Measurements from ENCODE around the gene PIP5K1C.

The PIP5K1C gene, protein sequence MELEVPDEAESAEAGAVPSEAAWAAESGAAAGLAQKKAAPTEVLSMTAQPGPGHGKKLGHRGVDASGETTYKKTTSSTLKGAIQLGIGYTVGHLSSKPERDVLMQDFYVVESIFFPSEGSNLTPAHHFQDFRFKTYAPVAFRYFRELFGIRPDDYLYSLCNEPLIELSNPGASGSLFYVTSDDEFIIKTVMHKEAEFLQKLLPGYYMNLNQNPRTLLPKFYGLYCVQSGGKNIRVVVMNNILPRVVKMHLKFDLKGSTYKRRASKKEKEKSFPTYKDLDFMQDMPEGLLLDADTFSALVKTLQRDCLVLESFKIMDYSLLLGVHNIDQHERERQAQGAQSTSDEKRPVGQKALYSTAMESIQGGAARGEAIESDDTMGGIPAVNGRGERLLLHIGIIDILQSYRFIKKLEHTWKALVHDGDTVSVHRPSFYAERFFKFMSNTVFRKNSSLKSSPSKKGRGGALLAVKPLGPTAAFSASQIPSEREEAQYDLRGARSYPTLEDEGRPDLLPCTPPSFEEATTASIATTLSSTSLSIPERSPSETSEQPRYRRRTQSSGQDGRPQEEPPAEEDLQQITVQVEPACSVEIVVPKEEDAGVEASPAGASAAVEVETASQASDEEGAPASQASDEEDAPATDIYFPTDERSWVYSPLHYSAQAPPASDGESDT

DNA sequence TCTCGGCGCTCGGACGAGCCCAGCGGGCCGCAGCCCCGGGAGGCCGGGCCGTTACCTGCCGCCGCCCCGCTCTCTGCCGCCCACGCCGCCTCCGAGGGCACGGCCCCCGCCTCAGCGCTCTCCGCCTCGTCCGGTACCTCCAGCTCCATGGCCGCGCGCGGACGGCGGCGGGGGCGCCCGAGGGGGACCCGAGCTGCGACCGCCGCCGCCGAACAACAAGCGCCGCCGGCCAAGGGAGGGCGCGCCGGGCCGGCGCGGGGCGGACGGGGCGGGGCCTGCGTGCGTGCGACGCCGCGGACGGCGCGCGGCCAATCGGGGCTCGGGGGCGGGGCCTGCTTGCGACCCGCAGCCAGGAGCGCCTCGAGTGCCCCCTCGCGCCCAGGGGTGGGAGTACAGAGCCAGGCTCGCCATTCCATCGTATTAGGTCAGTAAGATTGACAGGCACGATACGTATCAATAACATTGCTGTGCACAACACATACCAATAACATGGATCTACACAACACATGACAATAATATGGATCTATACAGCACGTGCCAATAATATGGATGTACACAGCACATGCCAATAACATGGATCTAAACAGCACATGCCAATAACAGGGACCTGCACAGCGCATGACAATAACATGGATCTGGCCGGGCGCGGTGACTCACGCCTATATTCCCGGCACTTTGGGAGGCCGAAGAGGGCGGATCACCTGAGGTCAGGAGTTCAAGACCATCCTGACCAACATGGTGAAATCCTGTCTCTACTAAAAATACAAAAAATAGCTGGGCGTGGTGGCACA, at the start of gene PIP5K1C:
PIP5K1C (minus strand) TSS at position 227 of the 791 bp plus-strand sequence; CDS start at position 149, 78 bp downstream.
- DNase-seq (ENCODE audit: low read depth), result peak; percentile 87
- TF ChIP-seq, protein P1, sequence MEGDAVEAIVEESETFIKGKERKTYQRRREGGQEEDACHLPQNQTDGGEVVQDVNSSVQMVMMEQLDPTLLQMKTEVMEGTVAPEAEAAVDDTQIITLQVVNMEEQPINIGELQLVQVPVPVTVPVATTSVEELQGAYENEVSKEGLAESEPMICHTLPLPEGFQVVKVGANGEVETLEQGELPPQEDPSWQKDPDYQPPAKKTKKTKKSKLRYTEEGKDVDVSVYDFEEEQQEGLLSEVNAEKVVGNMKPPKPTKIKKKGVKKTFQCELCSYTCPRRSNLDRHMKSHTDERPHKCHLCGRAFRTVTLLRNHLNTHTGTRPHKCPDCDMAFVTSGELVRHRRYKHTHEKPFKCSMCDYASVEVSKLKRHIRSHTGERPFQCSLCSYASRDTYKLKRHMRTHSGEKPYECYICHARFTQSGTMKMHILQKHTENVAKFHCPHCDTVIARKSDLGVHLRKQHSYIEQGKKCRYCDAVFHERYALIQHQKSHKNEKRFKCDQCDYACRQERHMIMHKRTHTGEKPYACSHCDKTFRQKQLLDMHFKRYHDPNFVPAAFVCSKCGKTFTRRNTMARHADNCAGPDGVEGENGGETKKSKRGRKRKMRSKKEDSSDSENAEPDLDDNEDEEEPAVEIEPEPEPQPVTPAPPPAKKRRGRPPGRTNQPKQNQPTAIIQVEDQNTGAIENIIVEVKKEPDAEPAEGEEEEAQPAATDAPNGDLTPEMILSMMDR (conservative IDR thresholded peaks at IDR 0.05; ENCODE audit: low read depth, low read length), result peak; percentile 72

DNA sequence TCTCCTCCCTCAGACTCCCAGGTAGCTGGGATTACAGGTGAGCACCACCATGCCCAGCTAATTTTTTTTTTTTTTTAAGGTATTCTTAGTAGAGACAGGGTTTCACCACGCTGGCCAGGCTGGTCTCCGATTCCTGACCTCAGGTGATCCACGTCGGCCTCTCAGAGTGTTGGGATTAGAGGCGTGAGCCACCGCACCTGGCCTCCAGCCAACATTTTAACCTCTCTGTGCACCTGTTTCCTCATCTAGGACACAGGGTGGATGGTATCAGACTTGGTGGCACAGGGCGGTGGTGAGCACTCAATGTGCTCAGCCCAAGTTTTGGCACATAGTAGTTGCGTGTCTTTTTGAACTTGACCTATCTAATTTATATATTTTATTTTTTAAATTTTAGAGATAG, 48.7 kb upstream of the PIP5K1C start:
- no peak for DNase-seq (ENCODE audit: low read depth)
- TF ChIP-seq, protein P1 (conservative IDR thresholded peaks at IDR 0.05; ENCODE audit: low read depth, low read length), result no peak
- no peak overlapping the region for H3K4me3 ChIP-seq (ENCODE audit: low read depth, low read length)

More for the DNA sequence above, at the start of gene PIP5K1C:
- H3K4me3 ChIP-seq (ENCODE audit: low read depth, low read length), result peak within 1 kb of the TSS; percentile 84

DNA sequence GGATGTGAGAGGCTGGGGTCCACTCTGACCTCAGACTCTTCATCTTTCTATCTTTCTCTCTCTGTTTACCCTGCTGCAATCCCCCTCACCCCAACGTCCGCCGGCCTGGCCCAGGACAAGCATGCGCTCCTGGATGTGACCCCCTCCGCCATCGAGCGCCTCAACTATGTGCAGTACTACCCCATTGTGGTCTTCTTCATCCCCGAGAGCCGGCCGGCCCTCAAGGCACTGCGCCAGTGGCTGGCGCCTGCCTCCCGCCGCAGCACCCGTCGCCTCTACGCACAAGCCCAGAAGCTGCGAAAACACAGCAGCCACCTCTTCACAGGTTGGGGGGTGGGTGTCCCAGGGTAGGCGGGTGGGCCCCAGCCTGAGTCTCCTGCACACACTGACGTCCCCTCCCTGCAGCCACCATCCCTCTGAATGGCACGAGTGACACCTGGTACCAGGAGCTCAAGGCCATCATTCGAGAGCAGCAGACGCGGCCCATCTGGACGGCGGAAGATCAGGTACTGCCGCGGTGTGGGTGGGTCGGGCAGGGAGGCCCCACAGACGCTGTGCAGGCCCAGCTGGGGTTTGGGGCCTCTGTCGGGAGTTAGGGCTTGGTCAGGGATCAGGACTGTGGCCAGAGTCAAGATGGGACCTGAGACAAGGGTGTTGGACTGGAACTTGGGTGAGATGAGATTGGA, 46.2 kb upstream of the PIP5K1C start:
- no peak overlapping the region for H3K4me3 ChIP-seq (ENCODE audit: low read depth, low read length)
- DNase-seq (ENCODE audit: low read depth), result no peak
- TF ChIP-seq, protein P1 (conservative IDR thresholded peaks at IDR 0.05; ENCODE audit: low read depth, low read length), result no peak

DNA sequence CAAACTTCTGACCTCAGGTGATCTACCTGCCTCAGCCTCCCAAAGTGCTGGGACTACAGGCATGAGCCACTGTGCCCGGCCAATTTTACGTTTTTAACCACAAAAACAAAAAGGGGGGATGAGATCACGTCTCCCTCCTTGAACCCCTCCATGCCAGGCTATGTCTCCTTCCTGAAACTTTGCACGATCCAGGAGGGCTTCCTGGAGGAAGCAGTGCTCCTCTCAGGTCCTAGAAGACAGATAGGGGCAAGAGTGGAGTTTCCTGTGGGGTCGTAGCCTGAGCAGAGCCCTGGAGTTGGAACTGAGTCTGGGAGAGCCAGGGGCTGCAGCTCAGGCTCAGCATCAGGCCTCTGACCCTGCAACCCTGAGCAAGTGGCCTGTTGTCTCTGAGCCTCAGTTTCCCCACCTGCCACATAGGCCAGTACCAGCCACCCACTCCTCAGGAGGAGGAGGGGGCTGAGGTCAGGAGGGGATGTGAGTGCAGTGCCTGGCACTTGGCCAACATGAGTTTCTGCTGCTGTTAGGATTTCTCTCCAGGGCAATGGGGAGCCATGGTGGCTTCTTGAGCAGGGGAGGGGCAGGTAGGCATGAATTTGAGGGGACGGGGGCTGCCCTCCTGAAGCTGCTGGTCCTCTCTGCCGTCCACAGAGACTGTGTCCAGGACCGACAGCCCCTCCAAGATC, 45.2 kb upstream of the PIP5K1C start:
- TF ChIP-seq, protein P1 (conservative IDR thresholded peaks at IDR 0.05; ENCODE audit: low read depth, low read length), result no peak
- no peak overlapping the region for H3K4me3 ChIP-seq (ENCODE audit: low read depth, low read length)
- DNase-seq (ENCODE audit: low read depth), result no peak

DNA sequence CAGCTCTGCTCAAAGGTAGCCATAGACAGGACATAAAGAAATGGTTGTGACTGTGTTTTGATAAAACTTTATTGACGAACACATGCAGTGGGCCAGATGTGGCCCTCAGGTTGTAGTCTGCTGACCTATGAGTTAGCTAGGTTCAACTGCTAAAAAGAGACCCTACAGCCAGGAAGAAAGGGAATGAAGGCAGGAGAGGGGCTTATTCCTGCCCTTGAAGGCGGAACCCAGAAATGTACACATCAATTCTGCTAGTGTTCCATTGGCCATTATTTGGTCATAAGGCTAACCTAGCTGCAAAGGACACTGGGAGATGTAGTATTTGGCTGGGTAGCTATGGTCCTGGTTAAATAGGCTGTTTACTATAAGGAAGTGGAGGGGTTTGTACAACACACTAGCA, 43.2 kb upstream of the PIP5K1C start:
- TF ChIP-seq, protein P1 (conservative IDR thresholded peaks at IDR 0.05; ENCODE audit: low read depth, low read length), result no peak
- peak; percentile 48 for DNase-seq (ENCODE audit: low read depth)
- H3K4me3 ChIP-seq (ENCODE audit: low read depth, low read length), result no peak overlapping the region

DNA sequence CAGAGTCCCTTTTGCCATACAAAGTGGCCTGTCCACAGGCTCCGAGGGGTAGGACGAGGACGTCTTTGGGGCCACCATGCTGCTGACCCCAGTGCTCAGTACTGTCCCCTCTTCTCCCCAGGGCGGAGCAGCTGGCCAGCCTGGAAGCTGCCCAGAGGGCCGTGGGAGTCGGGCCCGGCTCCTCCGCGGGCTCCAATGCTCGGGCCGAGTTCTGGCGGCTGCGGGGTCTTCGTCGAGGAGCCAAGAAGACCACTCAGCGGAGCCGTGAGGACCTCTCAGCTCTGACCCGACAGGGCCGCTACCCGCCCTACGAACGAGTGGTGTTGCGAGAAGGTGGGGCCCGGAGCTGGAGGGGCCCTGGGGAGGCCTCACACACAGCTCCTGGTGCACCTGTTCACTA, 40.2 kb upstream of the PIP5K1C start:
- DNase-seq (ENCODE audit: low read depth), result no peak
- H3K4me3 ChIP-seq (ENCODE audit: low read depth, low read length), result no peak overlapping the region
- TF ChIP-seq, protein P1 (conservative IDR thresholded peaks at IDR 0.05; ENCODE audit: low read depth, low read length), result no peak
